Adrenal gland (tissue), 5 donors: ENCODE measurements around the gene BOLA2B.

Source experiments
- CTCF ChIP-seq, 6 experiments: fragments of 450-650 bp in 4 of 6; fragments of 200-600 bp in 2 of 6; sonication (generic) in 1 of 6; IDR thresholded peaks; 1 replicate in 5 of 6; 2 replicates in 1 of 6; pipeline versions ENCODE4 v1.5.1 to v1.8.0; 2016 to 2021; ENCODE audit warnings: antibody characterized with exemption in 6 of 6, mild to moderate bottlenecking in 2 of 6, moderate library complexity in 1 of 6
- POLR2A ChIP-seq, 2 donors: fragments of 450-650 bp; IDR thresholded peaks; one replicate each; pipeline ENCODE4 v1.6.1; 2017; ENCODE audit warnings: antibody characterized with exemption in 2 of 2, mild to moderate bottlenecking in 2 of 2, moderate library complexity in 1 of 2
- donor health status: DM: no; HTN: no; CAD: no.

GRCh38 chr16:30186782-30187555, 6.5 kb downstream of the BOLA2B start:
- TF ChIP-seq POLR2A (IDR thresholded peaks at IDR 0.05), result no peak
- peak; percentile 34 to 63 (median 54) for TF ChIP-seq CTCF (IDR thresholded peaks at IDR 0.05)
